ENCODE data around the gene SLC2A3. TPM values are rescaled to one million over a fixed set of nuclear protein-coding genes. Genes with fewer than 3 reads are reported as not detected.

The SLC2A3 gene
- total RNA-seq, 3 donors from 2014 or later = 109 to 117 (median 114) TPM

- H3K4me3 Mint-ChIP-seq = no peak overlapping the region
- H3K4me1 Mint-ChIP-seq (ENCODE audit: low read depth) = peaks cover 2% of the 10 kb centered on the region
- H3K27me3 Mint-ChIP-seq (ENCODE audit: low read depth) = peaks cover 10% of the 10 kb centered on the region
- DNase-seq (no peak), ATAC-seq (no peak)
- H3K36me3 Mint-ChIP-seq (ENCODE audit: insufficient read depth) = no peaks in the 10 kb centered on the region
- H3K9me3 Mint-ChIP-seq = no peaks in the 10 kb centered on the region
These were observed 58.6 kb downstream of the SLC2A3 start for GRCh38 chr12:7877420-7877819.

DNA sequence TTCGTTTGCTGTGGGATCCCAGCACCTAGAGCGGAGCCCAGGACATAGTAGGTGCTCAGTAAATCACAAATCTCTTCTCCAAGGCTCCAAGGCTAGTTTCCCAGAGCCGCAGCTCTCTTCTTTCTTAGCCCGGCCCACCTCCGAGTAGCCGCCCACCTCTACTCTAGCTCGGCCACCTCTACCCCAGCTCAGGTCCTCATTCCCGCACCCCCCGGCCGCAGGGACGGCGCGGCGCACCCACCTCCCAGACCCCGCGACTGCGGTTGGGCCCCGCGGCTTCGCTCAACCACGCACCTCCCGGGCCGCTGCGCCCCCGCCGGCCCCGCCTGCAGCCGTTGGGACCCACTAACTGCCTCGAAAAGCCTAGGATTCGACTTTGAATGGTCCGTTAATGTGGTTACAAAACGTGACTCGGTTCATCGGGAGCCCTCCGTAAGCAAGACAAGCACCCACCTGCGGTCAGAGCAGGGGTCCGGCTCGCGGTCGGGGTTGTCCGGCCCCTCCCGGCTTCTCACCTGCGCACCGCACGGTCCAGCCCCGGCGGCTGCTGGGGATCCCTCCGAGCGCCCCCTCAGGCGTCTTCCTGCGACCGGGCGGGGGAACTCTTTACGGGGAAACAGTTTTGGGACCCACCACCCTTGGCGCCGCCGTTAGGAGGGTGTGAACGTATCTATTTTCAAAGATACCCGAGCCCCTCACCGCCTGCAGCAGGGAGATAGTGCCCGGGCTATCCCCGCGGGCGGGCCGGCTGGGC is 63.2 kb downstream of the SLC2A3 start, which contains the start of gene SLC2A14:
Gene SLC2A14, minus strand, starts transcription at position 350 of the 754 bp plus-strand sequence. CDS start 3,035 bp downstream, outside the sequence.
- Mint-ChIP-seq H3K9me3 (no peaks in the 10 kb centered on the region), H3K27me3 (ENCODE audit: low read depth) (peaks cover 30% of the 10 kb centered on the region), H3K4me1 (ENCODE audit: low read depth) (peaks cover 2% of the 10 kb centered on the region), H3K4me3 (no peak within 1 kb of the TSS), H3K36me3 (ENCODE audit: insufficient read depth) (no peaks in the 10 kb centered on the region)
- DNase-seq (no peak), ATAC-seq (peak in 1 of 2 donors; percentile 23)

DNA sequence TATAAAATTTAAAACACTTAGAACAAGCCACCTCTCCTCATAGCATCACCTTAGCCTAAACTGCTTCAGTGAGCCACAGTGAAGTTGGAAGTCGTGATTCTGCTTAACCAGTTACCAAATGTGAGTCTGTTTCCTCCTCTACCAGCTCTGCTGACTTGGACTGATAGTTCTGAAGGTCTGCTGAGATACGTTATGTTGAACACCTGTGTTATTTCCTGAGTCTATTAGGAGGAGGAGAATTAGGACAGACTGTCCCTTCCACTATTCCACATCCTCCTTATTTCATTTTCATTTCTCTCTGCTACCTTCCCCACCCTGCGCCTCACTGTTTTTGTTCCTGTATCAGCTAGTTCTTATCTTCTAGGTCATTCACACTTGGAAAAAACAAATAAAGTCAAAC is 65.7 kb downstream of the SLC2A3 start:
- Mint-ChIP-seq H3K4me1 (ENCODE audit: low read depth) (peaks cover 2% of the 10 kb centered on the region), H3K27me3 (ENCODE audit: low read depth) (peaks cover 30% of the 10 kb centered on the region), H3K4me3 (no peak overlapping the region), H3K9me3 (no peaks in the 10 kb centered on the region), H3K36me3 (ENCODE audit: insufficient read depth) (no peaks in the 10 kb centered on the region)
- DNase-seq (no peak), ATAC-seq (no peak)

Other genes starting within 250 kb of the SLC2A3 start
- not detected for gene GDF3, start 240.4 kb downstream of the SLC2A3 start, total RNA-seq
- not detected for gene DPPA3, start 224.8 kb downstream of the SLC2A3 start, total RNA-seq
- gene CLEC4C, start 188.8 kb downstream of the SLC2A3 start, total RNA-seq = not detected
- gene NANOGNB, start 171.0 kb downstream of the SLC2A3 start, total RNA-seq = not detected
- under 1 TPM in 2 of 3 donors, not detected in 1; 0.27 to 0.33 TPM for gene NANOG, start 146.8 kb downstream of the SLC2A3 start, total RNA-seq
- 1 to 10 TPM in 1 of 3 donors, not detected in 2; 3.7 TPM for gene SLC2A14, start 63.3 kb downstream of the SLC2A3 start, total RNA-seq
- gene FOXJ2, start 96.5 kb upstream of the SLC2A3 start, total RNA-seq = 10 to 100 TPM; 17.7 to 20.7 (median 19.0) TPM
- 1 to 10 TPM in 1 of 3 donors, under 1 TPM in 2; 0.49 to 1.5 (median 0.63) TPM for gene C3AR1, start 130.2 kb upstream of the SLC2A3 start, total RNA-seq
- 10 to 100 TPM; 41.6 to 49.5 (median 42.0) TPM for gene NECAP1, start 146.1 kb upstream of the SLC2A3 start, total RNA-seq
- gene CLEC4A, start 187.4 kb upstream of the SLC2A3 start, total RNA-seq = under 1 TPM in 2 of 3 donors, not detected in 1; 0.18 to 0.92 TPM
- not detected for gene ZNF705A, start 220.8 kb upstream of the SLC2A3 start, total RNA-seq

All from activated T-cell treated with anti-CD3 and anti-CD28 coated beads, Interleukin-2, amount 50 U/mL, for 4 hours (primary cell).